Gastroesophageal sphincter (tissue), 4 donors: Measurements from ENCODE around the gene ZNF775. TPM values are rescaled to one million over a fixed set of nuclear protein-coding genes. Genes with fewer than 3 reads are reported as not detected.

Experiments used
- ATAC-seq: fragments of 150-250 bp; one replicate; pipeline ENCODE4 v1.9.1; 2016; ENCODE audit warnings: mild to moderate bottlenecking, moderate library complexity
- H3K27ac ChIP-seq, 4 donors: fragments of 200-600 bp; sonication (generic) in 3 of 4; 1 replicate in 3 of 4; 2 replicates in 1 of 4; pipeline ENCODE4 v1.5.1; 2016 to 2019
- H3K27me3 ChIP-seq: fragments of 200-600 bp; sonication (generic); one replicate; pipeline ENCODE4 v1.5.1; 2019
- H3K36me3 ChIP-seq, 2 donors: fragments of 200-600 bp; sonication (generic); one replicate each; pipeline ENCODE4 v1.5.1; 2019; ENCODE audit warnings: control low read depth in 1 of 2
- H3K4me1 ChIP-seq, 3 donors: fragments of 200-600 bp; sonication (generic); 1 replicate in 2 of 3; 2 replicates in 1 of 3; pipeline ENCODE4 v1.5.1; 2016 to 2019; ENCODE audit warnings: control low read depth in 2 of 3
- H3K4me3 ChIP-seq, 2 donors: fragments of 200-600 bp; sonication (generic); one replicate each; pipeline ENCODE4 v1.5.1; 2019; ENCODE audit warnings: mild to moderate bottlenecking in 1 of 2, moderate library complexity in 1 of 2
- H3K9me3 ChIP-seq, 3 donors: fragments of 200-600 bp; sonication (generic); one replicate each; pipeline ENCODE4 v1.5.1; 2017 to 2019; ENCODE audit warnings: control low read depth in 2 of 3
- EP300 ChIP-seq: sonication (generic); formaldehyde crosslinking; IDR thresholded peaks from one replicate; pipeline ENCODE4 v1.6.1; 2017; ENCODE audit warnings: antibody characterized with exemption, mild to moderate bottlenecking
- POLR2A ChIP-seq, 2 donors: fragments of 450-650 bp; IDR thresholded peaks; one replicate each; pipeline ENCODE4 v1.6.1; 2017; ENCODE audit warnings: antibody characterized with exemption in 2 of 2, mild to moderate bottlenecking in 2 of 2, moderate library complexity in 1 of 2
- POLR2AphosphoS5 ChIP-seq: sonication (generic); formaldehyde crosslinking; IDR thresholded peaks from one replicate; pipeline ENCODE4 v1.6.1; 2017; ENCODE audit warnings: antibody characterized with exemption
- WGBS, 2 donors: methylation state at CpG; one replicate each; pipeline ENCODE4 v1.1.5; 2018; ENCODE audit warnings: low coverage in 1 of 2; 5-methylcytosine and 5-hydroxymethylcytosine counted together
- total RNA-seq, 4 donors: library from RNA; depleted of rRNA; stranded (reverse); fragments of >200 nt; gene quantifications; one replicate each; pipeline ENCODE4 v1.1.0, GENCODE V29; 2016
- TF ChIP-seq, protein P1 (sequence below), 4 experiments: fragments of 200-600 bp in 2 of 4; fragments of 450-650 bp in 2 of 4; sonication (generic) in 1 of 4; IDR thresholded peaks; one replicate each; pipeline ENCODE4 v1.5.1; 2017 to 2019; ENCODE audit warnings: antibody characterized with exemption in 4 of 4, mild to moderate bottlenecking in 2 of 4, moderate library complexity in 2 of 4

ZNF775 gene
- total RNA-seq, 4 donors from 2014 or later = 5.3 to 12.5 (median 10.5) TPM

DNA sequence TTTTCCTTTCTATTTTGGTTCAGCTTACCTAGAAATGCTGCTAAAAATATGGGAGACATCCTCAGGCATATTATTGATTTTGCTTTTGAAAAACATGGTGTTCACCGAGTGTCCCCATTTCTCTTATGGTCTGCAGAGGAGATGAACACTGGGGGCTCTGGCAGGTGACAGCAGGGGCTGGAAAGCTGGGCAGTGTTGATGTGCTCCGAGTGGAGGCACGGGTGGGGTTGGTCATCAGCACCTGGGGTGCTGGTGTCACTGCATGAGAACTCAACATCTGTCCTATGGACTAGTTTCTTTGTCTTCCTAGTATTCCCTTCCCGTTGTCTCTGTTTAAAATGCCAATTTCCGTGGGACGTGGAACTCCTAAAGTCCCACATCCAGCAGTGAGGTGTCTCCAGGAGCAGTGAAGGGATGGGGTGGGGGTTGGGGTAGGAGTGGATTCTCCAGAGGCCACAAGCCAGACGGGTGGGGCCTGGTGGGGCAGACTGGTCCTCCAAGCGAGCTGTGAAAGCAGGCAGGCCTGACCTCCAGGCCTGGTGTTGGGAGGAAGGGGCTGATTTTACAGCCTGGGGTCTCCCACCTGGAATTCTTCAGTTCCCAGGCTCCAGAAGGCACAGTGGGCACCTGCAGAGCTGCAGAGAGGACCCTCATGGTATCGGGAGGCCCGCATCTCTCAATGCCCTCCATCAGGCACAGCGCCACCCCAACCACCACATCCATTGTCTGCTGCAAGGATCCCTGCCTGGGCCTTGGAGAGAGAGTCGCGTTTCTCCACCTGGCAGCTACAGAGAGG lies 24.4 kb downstream of the ZNF775 start:
- H3K4me1 ChIP-seq = peaks cover 0 to 42% (median 17%) of the 10 kb centered on the region in 3 donors
- no peaks in the 10 kb centered on the region for H3K9me3 ChIP-seq
- H3K27me3 ChIP-seq = no peaks in the 10 kb centered on the region
- H3K36me3 ChIP-seq = peaks cover 0 to 19% of the 10 kb centered on the region in 2 donors
- ATAC-seq = no peak
- WGBS, 2 donors = 68 to 84% methylated on average over 5 to 6 of the region's 13 CpGs
- no peak overlapping the region for H3K4me3 ChIP-seq
- TF ChIP-seq POLR2AphosphoS5 = no peak
- TF ChIP-seq EP300 = no peak
- no peak for TF ChIP-seq POLR2A (IDR thresholded peaks at IDR 0.05)
- TF ChIP-seq, protein P1, sequence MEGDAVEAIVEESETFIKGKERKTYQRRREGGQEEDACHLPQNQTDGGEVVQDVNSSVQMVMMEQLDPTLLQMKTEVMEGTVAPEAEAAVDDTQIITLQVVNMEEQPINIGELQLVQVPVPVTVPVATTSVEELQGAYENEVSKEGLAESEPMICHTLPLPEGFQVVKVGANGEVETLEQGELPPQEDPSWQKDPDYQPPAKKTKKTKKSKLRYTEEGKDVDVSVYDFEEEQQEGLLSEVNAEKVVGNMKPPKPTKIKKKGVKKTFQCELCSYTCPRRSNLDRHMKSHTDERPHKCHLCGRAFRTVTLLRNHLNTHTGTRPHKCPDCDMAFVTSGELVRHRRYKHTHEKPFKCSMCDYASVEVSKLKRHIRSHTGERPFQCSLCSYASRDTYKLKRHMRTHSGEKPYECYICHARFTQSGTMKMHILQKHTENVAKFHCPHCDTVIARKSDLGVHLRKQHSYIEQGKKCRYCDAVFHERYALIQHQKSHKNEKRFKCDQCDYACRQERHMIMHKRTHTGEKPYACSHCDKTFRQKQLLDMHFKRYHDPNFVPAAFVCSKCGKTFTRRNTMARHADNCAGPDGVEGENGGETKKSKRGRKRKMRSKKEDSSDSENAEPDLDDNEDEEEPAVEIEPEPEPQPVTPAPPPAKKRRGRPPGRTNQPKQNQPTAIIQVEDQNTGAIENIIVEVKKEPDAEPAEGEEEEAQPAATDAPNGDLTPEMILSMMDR (IDR thresholded peaks at IDR 0.05) = no peak
- peak overlapping the region; percentile 91 to 95 (median 93) for H3K27ac ChIP-seq

DNA sequence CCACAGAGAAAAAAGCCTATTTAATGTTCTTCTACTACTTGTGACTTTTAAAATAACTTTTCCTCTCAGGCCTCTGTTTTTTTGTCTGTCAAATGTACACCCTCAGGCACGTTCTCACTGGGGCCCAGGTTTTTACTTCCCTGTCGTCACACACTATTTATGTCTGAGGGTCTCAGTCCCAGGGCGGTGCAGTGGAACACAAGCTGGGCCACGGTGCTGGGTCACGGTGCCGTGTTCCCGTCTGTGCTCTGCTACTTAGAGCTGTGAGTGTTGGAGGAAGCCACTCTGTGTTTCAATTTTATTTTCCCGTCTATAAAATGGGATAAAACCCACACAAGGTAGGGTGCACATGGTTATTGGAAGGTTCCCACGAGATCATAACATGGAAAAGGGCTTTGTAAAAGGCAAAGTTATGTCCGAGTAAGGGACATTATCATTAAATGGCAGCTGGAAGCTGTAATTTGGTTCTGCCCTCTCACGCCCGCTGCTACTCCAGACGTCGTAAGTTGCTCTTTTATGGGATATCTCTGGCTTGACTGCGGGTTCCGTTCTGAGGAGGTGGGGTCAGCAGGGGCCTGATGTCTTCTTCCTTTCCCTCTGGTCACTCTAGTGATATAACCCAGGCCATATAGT lies 25.2 kb downstream of the ZNF775 start:
- Histone ChIP-seq H3K27me3 (no peaks in the 10 kb centered on the region), H3K36me3 (peaks cover 0 to 17% of the 10 kb centered on the region in 2 donors), H3K9me3 (no peaks in the 10 kb centered on the region), H3K4me1 (peaks cover 0 to 42% (median 17%) of the 10 kb centered on the region in 3 donors), H3K27ac (peak overlapping the region; percentile 91 to 95 (median 93)), H3K4me3 (peak overlapping the region; percentile 78 to 79)
- TF ChIP-seq EP300 = no peak
- TF ChIP-seq POLR2A (IDR thresholded peaks at IDR 0.05) = no peak
- no peak for TF ChIP-seq POLR2AphosphoS5
- TF ChIP-seq, protein P1 (IDR thresholded peaks at IDR 0.05) = no peak
- ATAC-seq = no peak
- WGBS, 2 donors = 12 to 21% methylated on average over 3 to 16 of the region's 16 CpGs

DNA sequence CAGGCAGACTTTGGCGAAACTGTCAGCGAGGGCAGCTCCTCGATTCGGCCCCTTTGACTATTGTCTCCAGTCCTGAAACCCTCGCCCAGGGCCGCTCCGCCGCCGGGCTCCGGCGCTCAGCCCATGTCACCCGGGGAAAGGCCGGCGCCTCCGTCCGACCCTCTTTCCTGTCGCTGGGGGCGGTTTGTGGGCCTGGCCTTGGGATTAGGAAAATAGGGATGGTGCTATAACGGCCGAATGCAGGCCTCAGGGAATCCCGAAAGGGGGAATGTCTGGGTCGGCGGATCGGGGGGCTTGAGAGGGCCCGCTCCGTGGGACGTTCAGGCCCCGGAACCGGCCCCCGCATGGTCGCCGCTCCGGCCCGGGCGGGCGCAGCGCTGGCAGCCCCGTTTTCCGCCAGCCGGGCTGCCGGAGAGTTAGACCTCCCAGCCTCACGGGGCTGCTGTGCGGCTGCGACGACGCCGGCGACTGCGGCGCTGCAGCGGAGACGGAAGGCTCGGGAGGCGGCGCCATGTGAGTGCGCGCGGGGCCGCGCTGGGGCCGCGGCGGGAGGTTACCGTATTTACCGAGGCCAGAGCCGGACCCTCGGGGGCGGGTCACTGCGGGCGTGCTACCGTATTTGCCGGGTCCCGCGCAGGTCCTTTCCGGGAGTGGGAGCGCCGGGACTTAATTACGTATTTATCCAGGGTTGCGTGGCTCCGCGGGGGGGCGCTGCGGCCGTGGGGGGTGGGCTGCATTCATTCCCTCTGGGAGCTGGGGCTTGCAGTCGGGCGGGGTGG lies 25.9 kb downstream of the ZNF775 start:
- Histone ChIP-seq H3K27me3 (no peaks in the 10 kb centered on the region), H3K27ac (peak overlapping the region; percentile 91 to 95 (median 93)), H3K4me1 (peaks cover 0 to 42% (median 17%) of the 10 kb centered on the region in 3 donors), H3K9me3 (no peaks in the 10 kb centered on the region), H3K36me3 (peaks cover 0 to 24% of the 10 kb centered on the region in 2 donors), H3K4me3 (peak overlapping the region; percentile 78 to 79)
- TF ChIP-seq, protein P1 (IDR thresholded peaks at IDR 0.05) = peak in 3 of 4 experiments; percentile 6 to 51 (median 7)
- TF ChIP-seq EP300 = no peak
- TF ChIP-seq POLR2A (IDR thresholded peaks at IDR 0.05) = peak; percentile 87 to 90
- peak; percentile 69 for TF ChIP-seq POLR2AphosphoS5
- WGBS, 2 donors = 0% methylated on average over 3 of the region's 86 CpGs; no CpG with 5 or more reads in 1 of the 2 donors
- peak; percentile 95 for ATAC-seq

DNA sequence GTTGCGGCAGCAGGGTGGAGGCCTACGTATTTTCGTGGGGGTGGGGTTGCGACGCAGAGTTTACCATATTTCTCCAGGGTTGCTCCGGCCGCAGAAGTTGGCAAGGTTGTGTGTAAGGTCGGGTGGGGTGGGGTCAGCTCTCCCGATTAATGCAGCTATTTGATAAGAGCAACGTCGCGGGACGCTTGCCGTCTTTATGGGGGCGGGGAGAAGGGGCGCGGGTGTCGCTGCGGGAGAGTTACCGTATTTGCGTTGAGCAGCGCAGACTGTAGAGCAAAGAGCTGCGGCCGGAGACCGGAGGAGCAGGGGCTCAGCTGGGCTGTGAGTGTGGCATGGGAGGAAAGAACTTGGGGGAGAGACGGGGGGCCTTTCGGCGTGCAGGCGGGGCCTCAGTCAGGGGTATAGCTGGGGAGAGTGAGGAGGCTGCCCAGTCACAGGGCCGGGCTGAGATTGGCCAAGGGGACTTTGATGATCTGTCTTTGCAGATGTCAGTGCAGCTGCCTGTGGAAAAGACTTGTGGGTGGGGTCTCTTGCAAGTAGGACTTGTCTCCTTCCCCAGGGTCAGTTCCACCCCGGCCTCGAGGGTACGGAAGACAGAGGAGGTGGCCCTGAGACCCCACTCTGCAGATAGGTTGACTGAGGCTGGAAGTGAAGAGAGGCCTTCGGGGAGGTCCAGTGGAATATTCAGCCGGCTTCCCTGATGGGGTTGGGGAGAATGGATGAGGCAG lies 26.6 kb downstream of the ZNF775 start:
- WGBS, 2 donors = 0 to 4% methylated on average over 5 of the region's 35 CpGs
- peak overlapping the region; percentile 78 to 79 for H3K4me3 ChIP-seq
- peak overlapping the region; percentile 91 to 95 (median 93) for H3K27ac ChIP-seq
- ATAC-seq = peak; percentile 20
- H3K27me3 ChIP-seq = no peaks in the 10 kb centered on the region
- no peaks in the 10 kb centered on the region for H3K9me3 ChIP-seq
- peaks cover 0 to 42% (median 17%) of the 10 kb centered on the region in 3 donors for H3K4me1 ChIP-seq
- H3K36me3 ChIP-seq = peaks cover 0 to 32% of the 10 kb centered on the region in 2 donors
- TF ChIP-seq EP300 (no peak), POLR2AphosphoS5 (no peak), POLR2A (IDR thresholded peaks at IDR 0.05) (no peak)
- TF ChIP-seq, protein P1 (IDR thresholded peaks at IDR 0.05) = no peak
